ENCODE measurements around the gene MAP4K2.
A peak's percentile ranks its signal among the peaks of the same experiment; 100 is the strongest.

Gene MAP4K2

GRCh38 chr11:64791781-64792291, 11.2 kb downstream of the MAP4K2 start:
- no peak for DNase-seq (ENCODE audit: low read depth in 2 of 2)

DNA sequence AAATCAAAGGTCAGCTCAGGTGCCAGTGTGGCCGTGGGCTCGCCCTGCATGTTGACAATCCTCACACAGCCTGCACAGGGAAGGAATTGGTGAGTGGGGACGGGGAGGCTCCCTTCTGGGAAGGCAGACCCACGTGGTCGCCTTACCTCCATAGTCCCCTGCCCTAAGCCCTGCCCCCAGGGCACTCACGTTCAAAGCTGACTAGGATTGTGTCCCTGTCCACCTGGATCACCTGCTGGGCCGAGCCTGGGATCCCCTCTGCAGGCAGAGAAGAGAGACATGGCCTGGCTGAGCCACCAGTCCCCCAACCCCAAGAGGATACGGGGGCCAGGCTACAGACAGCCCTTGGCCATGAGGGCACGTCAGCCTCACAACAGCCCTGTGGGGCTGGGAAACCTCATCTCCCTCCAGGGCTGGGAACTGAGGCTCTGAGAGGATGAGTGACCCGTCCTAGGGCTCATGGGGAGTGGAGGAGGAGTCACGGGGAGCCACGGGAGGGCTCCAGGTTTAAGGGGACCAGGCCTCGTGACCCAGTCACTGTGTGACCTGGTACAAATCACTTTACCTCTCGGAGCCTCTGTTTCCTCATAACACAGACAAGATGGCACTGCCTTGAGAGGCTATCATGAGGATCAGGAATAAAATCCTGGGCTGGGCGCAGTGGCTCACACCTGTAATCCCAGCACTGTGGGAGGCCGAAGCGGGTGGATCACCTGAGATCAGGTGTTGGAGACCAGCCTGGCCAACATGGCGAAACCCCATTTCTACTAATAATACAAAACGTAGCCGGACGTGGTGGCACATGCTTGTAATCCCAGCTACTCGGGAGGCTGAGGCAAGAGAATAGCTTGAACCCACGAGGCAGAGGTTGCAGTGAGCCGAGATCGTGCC, 12.6 kb downstream of the MAP4K2 start:
- DNase-seq (ENCODE audit: low read depth in 2 of 2) = no peak

GRCh38 chr11:64789331-64790204, 13.4 kb downstream of the MAP4K2 start:
- no peak for DNase-seq (ENCODE audit: low read depth in 2 of 2)

- DNase-seq (ENCODE audit: low read depth in 2 of 2) = no peak
Observed at GRCh38 chr11:64788321-64789215, 14.4 kb downstream of the MAP4K2 start.

DNA sequence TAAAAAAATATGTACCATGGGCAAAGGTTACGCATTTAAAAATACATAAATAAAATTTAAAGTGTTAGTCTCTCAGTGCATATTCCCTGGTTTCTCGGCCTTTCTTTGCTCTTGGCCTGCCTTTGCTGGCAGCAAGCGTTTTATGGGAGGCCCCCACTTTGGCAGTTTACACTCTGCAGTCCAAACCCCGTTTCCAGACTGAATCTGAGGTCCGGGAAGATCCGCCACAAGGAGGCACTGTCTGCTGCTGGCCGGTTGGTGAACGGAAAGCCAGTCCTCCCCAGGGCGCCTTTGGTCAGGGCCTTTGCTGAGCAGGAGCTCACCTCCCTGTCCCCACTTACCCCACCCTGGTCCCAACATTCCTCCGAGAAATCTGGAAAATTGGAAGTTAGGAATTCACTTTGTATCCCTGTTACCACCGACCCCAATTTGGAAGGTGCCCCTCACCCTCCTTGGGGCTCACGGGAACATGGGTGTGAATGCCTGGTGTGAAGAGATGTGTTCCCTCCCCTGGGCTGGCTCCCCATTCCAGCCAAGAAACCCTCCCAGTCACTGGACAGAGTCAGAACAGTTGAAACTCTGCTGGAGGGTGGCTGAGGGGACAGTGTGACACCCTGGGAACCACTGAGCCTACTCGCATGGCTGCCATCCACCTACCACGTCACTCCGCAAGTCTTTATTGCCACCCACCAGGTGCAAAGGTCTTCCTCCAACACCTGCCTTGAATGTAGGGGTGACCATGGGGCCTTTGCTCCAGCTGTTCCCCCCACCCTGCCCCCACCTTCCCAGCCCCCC, 15.3 kb downstream of the MAP4K2 start:
- no peak for DNase-seq (ENCODE audit: low read depth in 2 of 2)

DNA sequence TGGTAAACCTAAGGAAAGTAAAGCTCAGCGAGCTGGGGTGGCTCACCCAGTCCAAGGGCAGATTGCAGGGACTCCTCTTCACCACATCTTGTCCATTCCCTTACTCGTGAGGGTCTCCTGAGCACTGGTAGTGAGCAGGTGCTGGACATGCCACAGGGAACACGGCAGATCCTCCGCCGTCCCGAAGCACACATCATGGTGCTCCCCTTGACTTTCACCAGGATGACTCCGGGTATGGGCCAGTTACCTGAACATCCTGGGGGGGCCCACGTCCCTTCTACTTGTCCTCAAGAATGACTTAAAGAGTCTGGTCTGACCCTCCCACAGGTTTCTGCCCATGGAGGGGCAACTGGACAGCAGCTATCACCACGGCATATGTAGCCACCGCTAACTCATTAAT, 16.7 kb downstream of the MAP4K2 start:
- no peak for DNase-seq (ENCODE audit: low read depth in 2 of 2)

DNA sequence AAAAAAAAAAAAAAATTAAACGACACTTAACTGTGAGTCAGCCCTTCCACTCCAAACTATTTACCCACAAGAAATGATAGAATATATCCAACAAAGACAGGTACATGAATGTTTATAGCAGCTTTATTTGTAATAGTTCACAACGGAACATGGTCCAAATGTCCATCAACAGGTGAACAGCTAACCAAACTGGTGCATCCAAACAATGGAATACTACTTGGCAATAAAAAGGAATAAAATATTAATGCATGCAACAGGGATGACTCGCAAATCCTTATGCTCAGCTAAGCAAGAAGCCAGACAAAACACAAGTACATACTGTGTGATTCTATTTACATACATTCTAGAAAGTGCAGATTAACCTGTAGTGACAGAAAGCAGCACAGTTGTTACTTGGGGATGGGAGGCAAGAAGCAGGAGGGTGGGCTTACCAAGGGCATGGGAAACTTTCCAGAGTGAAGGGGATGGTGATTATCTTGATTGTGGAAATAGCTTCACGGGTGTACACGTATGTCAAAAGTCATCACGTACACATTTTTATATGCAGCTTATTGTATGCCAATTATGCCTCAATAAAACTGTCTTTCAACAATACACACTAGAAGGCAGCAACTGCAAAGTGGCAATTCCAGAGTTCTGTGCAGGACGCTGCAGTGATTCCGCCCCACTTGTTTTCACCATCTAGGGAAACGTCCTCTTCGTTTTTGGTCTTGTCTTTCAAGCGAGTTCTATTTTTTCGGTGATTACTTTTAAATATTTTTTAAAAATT, 18.0 kb downstream of the MAP4K2 start:
- no peak for DNase-seq (ENCODE audit: low read depth in 2 of 2)

GRCh38 chr11:64778473-64779298, 24.3 kb downstream of the MAP4K2 start, which contains the start of gene SF1:
SF1 (minus strand) TSS chr11:64778542; CDS start chr11:64778392, 150 bp downstream.
- peak; percentile 100 for DNase-seq (ENCODE audit: low read depth in 2 of 2)

DNA sequence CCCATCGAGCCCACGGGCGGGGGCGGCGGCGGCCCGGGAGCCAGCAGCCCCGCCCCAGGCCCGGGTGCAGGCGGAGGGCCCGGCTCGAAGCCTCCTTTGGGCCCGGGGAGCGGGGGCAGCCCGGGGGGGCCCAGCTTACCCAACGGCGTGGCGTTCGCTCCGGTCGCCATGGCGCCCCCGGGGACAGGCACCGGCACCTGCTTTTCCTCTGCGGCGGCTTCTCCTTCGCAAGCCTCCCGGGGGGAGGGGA, 24.9 kb downstream of the MAP4K2 start:
- no peak for DNase-seq (ENCODE audit: low read depth in 2 of 2)

- DNase-seq (ENCODE audit: low read depth in 2 of 2) = peak; percentile 47 to 54
Observed at GRCh38 chr11:64777449-64778222, 25.4 kb downstream of the MAP4K2 start.

DNA sequence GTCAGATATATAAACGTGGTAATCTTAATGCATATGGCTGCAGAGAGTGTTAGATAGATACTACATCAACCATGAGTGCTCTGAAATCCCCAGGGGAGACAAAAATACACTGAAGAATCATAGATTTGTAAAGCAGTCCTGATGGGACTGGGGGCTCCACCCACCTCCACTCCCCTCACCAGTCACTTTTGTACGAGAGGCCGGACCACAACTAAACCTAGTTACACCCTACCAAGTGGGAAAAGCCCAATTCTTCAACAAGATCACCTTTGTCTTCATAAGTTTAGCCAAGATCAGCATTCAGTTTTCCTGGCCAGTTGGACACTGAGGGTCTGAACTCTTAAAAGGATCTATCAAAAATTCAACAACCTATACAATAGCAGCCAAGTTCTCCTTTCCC, 26.1 kb downstream of the MAP4K2 start:
- DNase-seq (ENCODE audit: low read depth in 2 of 2) = no peak

GRCh38 chr11:64776425-64776824, 26.6 kb downstream of the MAP4K2 start:
- DNase-seq (ENCODE audit: low read depth in 2 of 2) = no peak

DNA sequence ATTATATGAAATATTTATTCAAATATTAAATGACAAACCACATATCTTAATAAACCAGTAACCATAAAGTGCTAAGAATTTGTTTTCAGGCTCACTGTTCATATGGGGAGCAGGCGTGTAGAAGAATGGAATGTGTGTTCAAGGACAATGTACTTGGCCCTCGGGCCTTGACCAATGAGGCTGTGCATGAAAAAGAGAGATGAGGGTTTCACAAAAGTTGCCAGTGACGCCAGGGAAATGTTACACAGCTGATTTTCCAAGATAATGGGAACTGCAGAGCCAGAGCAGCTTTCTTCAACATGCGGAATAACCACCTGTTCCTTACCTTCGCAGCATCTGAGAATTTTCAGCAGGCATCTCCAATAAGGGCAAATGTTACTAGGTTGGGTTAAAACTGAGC, 28.9 kb downstream of the MAP4K2 start:
- DNase-seq (ENCODE audit: low read depth in 2 of 2) = no peak

DNA sequence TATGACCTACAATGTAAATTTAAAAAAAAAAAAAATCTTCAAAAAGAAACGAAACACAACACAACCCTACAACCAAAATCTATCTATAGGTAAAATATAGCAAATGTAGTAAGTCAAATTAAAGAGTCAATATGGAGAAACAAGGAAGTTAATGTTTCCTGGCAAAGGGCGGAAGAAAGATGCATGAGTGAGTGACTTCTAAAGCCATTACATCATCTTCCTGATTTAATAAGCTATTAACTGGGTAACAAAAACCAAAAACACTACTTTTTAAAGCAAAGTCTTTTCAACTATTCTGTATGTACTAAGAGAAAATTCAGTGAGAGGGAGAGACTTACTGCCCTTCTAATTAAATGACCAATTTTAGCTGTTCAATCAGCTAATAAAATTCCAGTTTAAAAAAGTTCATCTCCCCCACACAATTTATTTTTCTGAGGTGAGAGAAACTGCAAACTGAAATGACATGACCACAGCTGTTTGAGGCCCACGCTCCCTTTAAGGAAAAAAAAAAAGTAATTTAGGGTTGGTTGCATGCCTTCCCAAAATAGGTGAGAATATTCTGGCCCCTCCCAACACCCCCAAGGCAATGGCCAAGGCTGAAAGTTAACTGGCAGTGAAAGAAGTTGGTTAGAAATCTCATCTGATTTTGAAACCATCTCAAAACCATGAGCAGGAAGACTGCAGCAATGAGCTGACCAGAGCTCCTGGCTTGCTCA, 30.6 kb downstream of the MAP4K2 start:
- no peak for DNase-seq (ENCODE audit: low read depth in 2 of 2)

- DNase-seq (ENCODE audit: low read depth in 2 of 2) = no peak
Observed at GRCh38 chr11:64771861-64772260, 31.2 kb downstream of the MAP4K2 start.

- no peak for DNase-seq (ENCODE audit: low read depth in 2 of 2)
Observed at GRCh38 chr11:64770120-64770519, 32.9 kb downstream of the MAP4K2 start.

GRCh38 chr11:64769283-64769682, 33.7 kb downstream of the MAP4K2 start:
- no peak for DNase-seq (ENCODE audit: low read depth in 2 of 2)

- DNase-seq (ENCODE audit: low read depth in 2 of 2) = no peak
Observed at GRCh38 chr11:64768300-64768694, 34.7 kb downstream of the MAP4K2 start.

All from fibroblast of skin of left biceps (primary cell).